GM19438 (cell line): ENCODE results near the gene CEACAM21.

Experiments used
- ATAC-seq: cut with Tn5 transposase; IDR thresholded peaks from one replicate; pipeline ENCODE4 v1.9.1; 2021; ENCODE audit warnings: low read depth; ENCODE audit not compliant: unreplicated experiment

The CEACAM21 gene

DNA sequence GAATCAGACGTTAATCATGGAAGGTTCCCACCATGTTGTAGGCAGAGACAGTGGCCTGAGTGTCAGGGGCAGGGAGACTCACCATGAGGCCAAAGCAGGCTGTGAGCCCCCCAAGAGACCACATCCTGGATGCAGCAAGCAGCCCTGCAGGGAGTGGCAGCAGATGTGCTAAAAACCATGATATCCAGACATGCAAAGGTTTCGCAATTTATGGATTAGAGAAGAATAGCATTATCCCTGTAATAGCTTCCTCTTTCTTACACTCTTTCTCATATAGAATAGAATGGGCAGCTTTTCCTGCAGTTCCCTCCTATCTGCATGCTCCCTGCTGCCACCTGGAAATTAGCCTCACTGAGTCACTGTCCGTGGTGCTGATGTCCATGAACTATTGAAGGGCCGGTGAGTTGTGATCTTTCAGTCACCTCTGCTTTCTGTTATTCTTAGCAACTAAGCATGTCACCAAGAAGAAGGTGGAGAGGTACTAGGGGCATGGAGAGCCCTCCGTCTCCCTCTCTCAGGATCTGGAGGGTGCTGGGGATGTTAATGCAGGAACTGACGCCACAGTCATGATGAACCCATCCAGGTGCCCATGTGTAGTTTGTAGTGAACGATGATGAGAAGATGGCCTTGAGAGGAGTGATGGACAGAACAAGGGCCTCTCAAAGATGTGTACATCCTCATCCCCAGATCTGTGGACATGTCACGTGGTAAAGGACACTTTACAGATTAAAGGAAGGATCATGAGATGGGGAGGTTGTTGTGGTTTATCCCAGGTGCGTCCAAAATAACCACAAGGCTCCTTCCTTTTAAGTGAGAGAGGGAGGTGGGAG is 41.0 kb downstream of the CEACAM21 start:
- ATAC-seq = no peak

- ATAC-seq = no peak
These were observed 42.2 kb downstream of the CEACAM21 start for GRCh38 chr19:41617941-41618730.

DNA sequence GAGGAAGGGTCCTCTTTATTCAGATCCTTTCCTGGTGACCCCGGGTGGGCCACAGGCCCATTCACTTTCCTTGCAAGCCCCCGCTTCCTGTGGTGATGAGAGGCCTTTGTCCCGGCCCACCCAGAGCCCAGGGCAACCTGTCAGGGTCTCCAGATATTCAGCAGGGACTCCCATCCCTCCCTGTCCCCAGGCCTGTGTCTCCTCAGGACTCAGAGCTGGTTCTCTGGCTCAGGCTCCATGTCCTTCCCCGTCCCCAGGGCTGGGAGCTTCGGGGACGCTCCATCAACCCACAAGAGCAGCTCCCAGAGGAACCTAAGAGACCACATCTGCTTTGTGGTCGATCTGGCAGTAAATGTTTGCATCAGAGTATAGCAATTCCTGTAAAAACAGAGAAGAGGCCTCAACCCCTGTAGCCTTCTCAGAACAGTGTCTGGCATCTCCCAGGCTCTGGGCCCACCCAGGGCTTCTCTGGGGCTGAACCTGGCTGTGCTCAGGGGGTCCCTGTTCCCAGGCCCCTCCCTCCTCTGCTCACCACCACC is 43.1 kb downstream of the CEACAM21 start:
- no peak for ATAC-seq

DNA sequence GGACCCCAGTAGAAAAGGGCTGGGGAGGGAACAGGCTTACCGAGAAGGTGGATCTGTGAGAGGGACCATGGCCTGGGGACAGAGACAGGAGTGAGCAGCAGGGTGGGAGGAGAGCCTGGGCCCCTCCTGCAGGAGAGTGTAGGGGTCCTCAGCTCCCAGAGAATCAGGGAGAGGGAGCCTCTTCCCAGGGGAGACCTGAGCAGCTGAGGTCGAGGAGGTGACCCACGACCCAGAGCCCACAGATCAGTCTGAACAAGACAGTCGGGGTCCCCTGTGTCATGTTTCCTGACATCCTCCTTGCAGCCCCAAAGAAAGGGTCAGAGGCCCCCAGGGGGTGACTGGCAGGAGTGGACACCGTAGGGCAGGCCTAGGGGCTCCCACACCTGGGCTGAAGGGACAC is 44.2 kb downstream of the CEACAM21 start:
- ATAC-seq = no peak

- ATAC-seq = no peak
These were observed 45.3 kb downstream of the CEACAM21 start for GRCh38 chr19:41621226-41621625.

- ATAC-seq = no peak
These were observed 45.7 kb downstream of the CEACAM21 start for GRCh38 chr19:41621654-41622053.

GRCh38 chr19:41623360-41623759 is 47.4 kb downstream of the CEACAM21 start:
- no peak for ATAC-seq

GRCh38 chr19:41624515-41624914 is 48.5 kb downstream of the CEACAM21 start:
- ATAC-seq = no peak

DNA sequence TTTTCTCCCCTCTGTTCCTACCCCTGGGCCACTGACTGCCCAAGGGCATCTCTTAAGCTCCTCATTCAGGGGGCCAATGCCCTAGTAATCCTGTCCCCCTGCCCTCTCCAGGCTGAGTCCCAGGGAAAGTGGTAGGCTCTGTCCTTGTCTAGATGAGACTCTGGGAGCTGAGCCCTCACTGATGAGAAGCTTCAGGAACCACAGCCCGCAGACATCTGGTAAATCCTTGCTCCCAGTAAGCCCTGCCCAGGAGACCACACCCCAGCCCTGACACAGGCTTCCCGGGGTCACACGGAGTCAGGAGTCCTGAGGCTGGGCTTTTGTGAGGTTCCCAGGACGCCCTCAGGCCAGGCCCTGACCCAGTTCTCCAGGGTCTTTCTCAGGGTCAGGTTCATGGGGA is 49.0 kb downstream of the CEACAM21 start:
- ATAC-seq = no peak

- no peak for ATAC-seq
These were observed 50.3 kb downstream of the CEACAM21 start for GRCh38 chr19:41626278-41626677.

DNA sequence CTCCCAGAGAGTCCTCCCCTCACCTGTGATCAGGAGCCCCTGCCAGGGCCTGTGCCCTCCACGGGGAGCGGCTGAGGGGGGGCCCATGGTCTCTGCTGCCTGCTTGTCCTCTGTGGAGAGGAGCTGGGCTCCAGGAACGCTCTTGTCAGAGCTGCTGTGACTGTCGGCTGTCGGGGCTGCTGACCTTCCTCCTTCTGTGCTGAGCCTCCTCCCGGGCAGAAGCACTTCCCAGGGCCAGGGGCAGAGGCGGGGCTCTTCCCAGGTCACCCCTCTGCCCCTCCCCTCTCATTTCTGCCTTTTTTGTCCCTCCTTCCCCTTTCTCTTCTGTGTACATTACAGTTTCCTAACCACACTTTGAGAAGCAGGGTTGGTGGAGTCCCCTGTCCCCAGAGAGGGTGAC is 50.9 kb downstream of the CEACAM21 start, which contains the start of gene CEACAM4:
CEACAM4 (minus strand) TSS at position 198 of the 400 bp plus-strand sequence; CDS start at position 87, 111 bp downstream.
- no peak for ATAC-seq

DNA sequence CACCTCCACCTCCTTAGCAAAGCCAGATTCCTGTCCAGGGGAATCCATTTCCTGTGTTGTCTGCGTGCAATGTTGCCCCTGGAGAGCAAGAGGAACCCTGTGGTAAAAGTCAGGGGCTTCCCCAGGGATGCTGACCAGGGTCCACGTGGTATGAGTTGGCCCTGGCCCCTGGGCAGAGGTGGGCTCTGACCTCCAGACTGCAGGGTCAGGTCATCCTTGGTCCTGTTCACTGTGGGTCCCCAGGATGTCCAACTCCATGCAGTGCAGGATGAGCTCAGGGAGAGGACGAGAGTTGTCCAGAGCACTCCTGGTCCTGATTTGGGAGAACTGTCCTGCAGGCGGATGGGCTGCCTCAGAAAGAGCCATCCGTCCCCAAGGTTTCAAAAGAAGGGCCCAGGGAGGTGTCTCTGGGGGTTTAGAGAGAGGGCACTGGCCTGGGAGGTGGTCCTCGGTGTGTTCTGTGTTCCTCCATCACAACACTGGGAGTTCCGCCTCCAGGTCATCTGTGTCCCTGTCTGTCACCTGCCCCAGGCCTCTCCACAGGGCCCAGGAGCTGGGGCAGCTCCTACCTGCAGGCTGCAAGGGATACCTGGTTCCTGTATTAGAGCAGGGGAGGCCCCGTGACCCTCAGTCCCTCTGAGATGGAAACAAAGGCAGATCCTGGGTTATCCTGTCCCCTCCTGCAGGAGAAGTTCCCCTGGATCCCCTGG is 52.2 kb downstream of the CEACAM21 start:
- ATAC-seq = no peak
